ENCODE data around the gene CD2BP2. TPM values are rescaled to one million over a fixed set of nuclear protein-coding genes. Genes with fewer than 3 reads are reported as not detected.

Gene CD2BP2
- total RNA-seq, 1 donor from 2014 or later = 15.1 TPM

- intact Hi-C loops (cut with DNase I) = loop anchor here (1.0 to 2.0 kb wide), 4 partner anchors 13 to 50 kb away; partner anchors contain the start of genes CD2BP2, SEPHS2 and ZNF771
- Histone ChIP-seq H3K9me3 (no peaks in the 10 kb centered on the region), H3K4me1 (peaks cover 9 to 14% of the 10 kb centered on the region in 2 donors), H3K27ac (peak overlapping the region; percentile 81 to 85), H3K27me3 (no peaks in the 10 kb centered on the region), H3K4me3 (peak overlapping the region; percentile 92 to 98), H3K36me3 (peaks cover 10 to 14% of the 10 kb centered on the region in 2 donors)
- no peak for DNase-seq (ENCODE audit: low spot score in 2 of 2)
- no peak for TF ChIP-seq CTCF (IDR thresholded peaks at IDR 0.05)
Measured at GRCh38 chr16:30394592-30395154, 39.6 kb upstream of the CD2BP2 start.

DNA sequence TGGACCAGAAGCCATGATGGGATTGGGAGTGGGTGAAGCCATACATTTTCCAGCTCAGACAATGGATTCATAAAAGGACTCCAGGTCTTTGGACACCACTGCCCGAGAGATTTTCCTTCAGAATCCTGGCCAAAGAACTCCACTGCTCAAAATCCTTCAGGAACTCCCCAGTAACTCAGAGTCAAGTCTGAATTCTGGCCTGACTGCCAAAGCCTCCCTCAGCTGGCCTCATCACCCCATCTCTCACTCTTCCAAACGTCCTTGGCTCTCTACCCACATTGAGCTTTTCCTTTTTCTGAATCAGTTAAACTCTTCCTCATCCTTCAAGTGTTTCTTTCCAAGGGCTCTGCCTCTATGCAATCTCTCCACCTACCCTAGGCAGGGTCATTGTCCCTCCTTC lies 28.4 kb upstream of the CD2BP2 start:
- no peak for DNase-seq (ENCODE audit: low spot score in 2 of 2)
- Histone ChIP-seq H3K27ac (no peak overlapping the region), H3K36me3 (no peaks in the 10 kb centered on the region), H3K4me3 (no peak overlapping the region), H3K27me3 (no peaks in the 10 kb centered on the region), H3K9me3 (no peaks in the 10 kb centered on the region), H3K4me1 (peaks cover 5 to 6% of the 10 kb centered on the region in 2 donors)
- no peak for TF ChIP-seq CTCF (IDR thresholded peaks at IDR 0.05)
- intact Hi-C loops (cut with DNase I) = loop anchor here (2.0 kb wide), 1 partner anchor 21 kb away; no protein-coding TSS in a partner anchor

DNA sequence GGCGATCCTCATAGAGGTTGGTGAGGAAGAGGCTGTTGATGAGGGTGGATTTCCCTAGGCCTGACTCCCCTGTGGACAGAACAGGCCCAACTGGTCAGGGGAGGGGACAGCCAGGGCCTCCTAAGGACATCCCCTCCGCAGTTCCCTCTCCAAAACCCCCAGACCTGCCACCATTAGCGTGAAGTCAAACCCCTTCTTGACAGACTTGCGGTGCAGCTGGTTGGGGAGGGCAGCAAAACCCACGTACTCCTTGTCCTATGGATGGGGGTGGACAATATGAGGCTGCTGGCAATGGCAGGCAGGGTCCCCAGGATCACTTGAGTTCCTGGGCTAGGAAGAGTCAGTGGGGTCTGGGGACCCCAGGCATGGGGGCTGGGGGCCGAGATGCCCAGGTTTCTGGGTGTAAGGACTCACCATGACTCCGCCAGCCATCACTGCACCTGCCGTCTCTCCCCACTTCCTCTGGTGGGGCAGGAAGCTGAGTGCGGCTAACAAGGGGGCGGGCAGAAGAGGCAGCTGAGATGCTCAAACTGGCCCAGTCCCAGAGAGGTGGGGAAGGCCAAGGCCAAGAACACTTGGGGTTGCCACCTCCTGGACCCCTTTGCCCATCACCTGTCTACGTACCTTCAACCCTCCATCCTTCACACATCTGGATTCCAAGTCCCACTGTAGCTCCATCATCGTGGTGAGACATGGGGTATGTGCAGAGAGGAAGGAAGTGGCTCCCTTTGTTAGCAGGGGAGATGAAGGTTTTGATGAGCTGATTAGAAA lies 27.2 kb upstream of the CD2BP2 start, which contains the start of gene SEPTIN1:
SEPTIN1 (minus strand) TSS at position 451 of the 771 bp plus-strand sequence; CDS start at position 432, 19 bp downstream.
- no peak for DNase-seq (ENCODE audit: low spot score in 2 of 2)
- H3K27me3 ChIP-seq = no peaks in the 10 kb centered on the region
- H3K4me1 ChIP-seq = peaks cover 6 to 8% of the 10 kb centered on the region in 2 donors
- TF ChIP-seq CTCF (IDR thresholded peaks at IDR 0.05) = no peak
- H3K9me3 ChIP-seq = no peaks in the 10 kb centered on the region
- H3K4me3 ChIP-seq = no peak within 1 kb of the TSS
- H3K27ac ChIP-seq = no peak within 1 kb of the TSS
- no peaks in the 10 kb centered on the region for H3K36me3 ChIP-seq
- intact Hi-C loops (cut with DNase I) = loop anchor here (2.0 kb wide), 1 partner anchor 19 kb away; no protein-coding TSS in a partner anchor

DNA sequence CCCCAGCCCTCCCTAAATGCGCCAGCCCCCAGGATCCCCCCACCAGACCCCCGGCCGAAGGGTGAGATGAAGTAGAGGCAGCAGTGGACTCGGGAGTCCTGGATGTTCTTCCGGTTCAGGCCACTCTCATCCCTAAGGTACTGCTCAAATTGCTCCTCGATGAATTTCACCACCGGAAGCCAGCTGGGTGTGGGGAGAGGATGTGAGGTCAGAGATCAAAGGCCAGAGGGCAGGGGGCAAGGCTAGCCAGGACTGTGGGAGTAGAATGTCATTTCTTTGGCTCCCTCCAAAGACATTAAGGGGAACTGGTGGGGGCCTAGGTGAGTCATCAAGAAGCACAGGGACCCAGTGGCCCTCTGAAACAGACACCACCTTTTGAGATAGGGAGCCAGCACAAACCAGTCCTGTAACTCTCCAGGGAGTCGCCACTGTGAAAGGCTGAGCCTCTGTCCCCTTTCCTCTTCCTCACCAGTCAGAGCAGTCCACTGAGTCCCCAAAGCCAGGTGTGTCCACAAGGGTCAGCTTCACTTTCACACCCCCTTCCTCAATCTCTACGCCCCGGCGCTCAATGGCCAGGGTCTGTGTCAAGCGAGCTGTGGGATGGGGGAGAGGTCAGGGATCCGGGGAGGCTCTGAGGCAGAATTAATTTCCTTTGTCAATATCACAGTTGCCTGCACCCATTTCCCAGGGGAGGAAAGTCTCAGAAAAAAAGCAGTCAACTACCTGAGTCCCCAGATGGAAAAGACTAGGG lies 26.4 kb upstream of the CD2BP2 start:
- H3K9me3 ChIP-seq = no peaks in the 10 kb centered on the region
- intact Hi-C loops (cut with DNase I) = loop anchor here (2.0 kb wide), 1 partner anchor 19 kb away; no protein-coding TSS in a partner anchor

More for the DNA sequence above, 26.4 kb upstream of the CD2BP2 start:
- H3K27ac ChIP-seq = no peak overlapping the region
- H3K36me3 ChIP-seq = no peaks in the 10 kb centered on the region
- DNase-seq (ENCODE audit: low spot score in 2 of 2) = no peak
- no peak for TF ChIP-seq CTCF (IDR thresholded peaks at IDR 0.05)
- no peak overlapping the region for H3K4me3 ChIP-seq
- peaks cover 8 to 9% of the 10 kb centered on the region in 2 donors for H3K4me1 ChIP-seq
- no peaks in the 10 kb centered on the region for H3K27me3 ChIP-seq

All from ascending aorta (tissue), 2 donors.